ENCODE data around the gene NBR1.
"Not testable (repeated sequence)": the region's sequence is repeated elsewhere in the genome, so short reads cannot be mapped to it uniquely, and the experiment has no call there.

NBR1 gene

DNA sequence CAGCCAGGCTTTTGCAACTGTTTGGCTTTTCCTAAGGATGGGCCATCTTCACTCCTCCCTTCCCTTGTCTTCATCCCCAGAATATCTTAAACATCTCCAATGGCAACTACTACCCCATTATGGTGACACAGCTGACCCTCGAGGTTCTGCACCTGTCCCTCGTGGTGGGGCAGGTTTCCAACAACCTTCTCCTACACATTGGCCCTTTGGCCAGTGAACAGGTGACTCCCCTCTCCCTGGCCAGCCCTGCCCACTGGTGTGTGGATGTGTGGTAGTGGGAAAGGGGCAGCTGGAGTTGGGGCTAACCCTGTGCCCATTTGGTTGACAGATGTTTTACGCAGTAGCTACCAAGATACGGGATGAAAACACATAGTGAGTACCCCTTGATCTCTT is 45.4 kb downstream of the NBR1 start:
- no peak for DNase-seq
- TF ChIP-seq POLR2A (IDR thresholded peaks at IDR 0.05; ENCODE audit: low read length) = no peak
- no peak for TF ChIP-seq GATA1 (IDR thresholded peaks at IDR 0.05; ENCODE audit: low read depth, low read length)

- DNase-seq = no peak
- no peak for TF ChIP-seq GATA1 (IDR thresholded peaks at IDR 0.05; ENCODE audit: low read depth, low read length)
Observed at GRCh38 chr17:43216762-43217613, 46.0 kb downstream of the NBR1 start.

DNA sequence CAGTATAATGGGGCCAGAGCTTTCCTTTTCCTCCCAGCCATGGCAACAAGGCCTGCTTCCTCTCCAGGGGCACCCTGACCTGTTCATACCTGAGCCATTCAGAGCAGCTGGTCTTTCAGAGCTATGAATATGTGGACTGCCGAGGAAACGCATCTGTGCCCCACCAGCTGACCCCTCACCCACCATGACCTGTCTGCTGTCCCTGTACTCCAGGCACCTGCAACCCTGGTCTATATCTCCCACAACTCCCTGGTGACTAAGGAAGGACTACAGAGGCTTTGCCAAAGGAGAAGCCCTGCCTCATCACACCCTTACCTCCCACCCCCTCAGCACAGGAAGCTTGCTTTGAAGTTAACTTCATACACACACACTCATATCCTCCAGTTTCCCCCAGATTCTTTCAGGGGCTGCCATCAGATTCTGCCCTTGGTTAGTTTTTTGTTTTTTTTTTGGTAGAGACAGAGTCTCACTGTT is 46.6 kb downstream of the NBR1 start:
- DNase-seq = no peak
- TF ChIP-seq POLR2A (IDR thresholded peaks at IDR 0.05; ENCODE audit: low read length) = no peak
- TF ChIP-seq GATA1 (IDR thresholded peaks at IDR 0.05; ENCODE audit: low read depth, low read length) = no peak

- TF ChIP-seq POLR2A (IDR thresholded peaks at IDR 0.05; ENCODE audit: low read length) (no peak), GATA1 (IDR thresholded peaks at IDR 0.05; ENCODE audit: low read depth, low read length) (no peak)
- DNase-seq = no peak
Observed at GRCh38 chr17:43219001-43219400, 48.0 kb downstream of the NBR1 start.

GRCh38 chr17:43219746-43220380 is 48.8 kb downstream of the NBR1 start:
- TF ChIP-seq GATA1 (IDR thresholded peaks at IDR 0.05; ENCODE audit: low read depth, low read length) = no peak
- TF ChIP-seq POLR2A (IDR thresholded peaks at IDR 0.05; ENCODE audit: low read length) = no peak
- no peak for DNase-seq

DNA sequence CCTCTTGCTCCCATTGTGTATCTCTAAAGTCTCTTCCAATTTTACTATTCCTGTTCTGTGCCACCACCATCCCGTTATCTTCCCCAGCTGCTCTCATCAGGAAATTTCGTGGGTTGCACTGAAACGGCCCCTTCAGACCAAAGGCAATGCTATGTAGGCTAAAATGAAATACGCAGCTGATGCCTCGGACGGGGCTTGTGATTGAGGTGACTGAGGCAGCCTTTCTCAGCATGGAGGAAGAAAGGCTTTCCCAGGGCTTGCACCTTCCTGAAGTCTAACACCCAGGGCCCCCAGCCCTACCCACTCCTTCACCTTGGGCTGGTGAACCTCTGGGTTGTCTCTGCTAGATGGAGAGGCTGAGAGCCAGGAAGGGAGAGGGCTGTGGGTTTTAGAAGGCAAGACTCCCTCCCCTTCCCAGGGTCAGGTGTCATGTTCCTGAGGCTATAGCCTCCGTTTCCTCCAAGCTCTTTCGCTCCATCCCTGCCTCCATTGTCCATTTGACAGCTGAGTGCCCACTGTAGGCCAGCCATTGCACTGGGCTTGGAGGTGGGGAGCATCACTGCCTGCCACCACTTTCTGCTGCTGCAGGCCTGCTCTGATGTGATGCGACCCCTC is 49.6 kb downstream of the NBR1 start:
- no peak for DNase-seq
- TF ChIP-seq GATA1 (IDR thresholded peaks at IDR 0.05; ENCODE audit: low read depth, low read length) (no peak), POLR2A (IDR thresholded peaks at IDR 0.05; ENCODE audit: low read length) (no peak)

GRCh38 chr17:43224146-43224705 is 53.2 kb downstream of the NBR1 start:
- no peak for DNase-seq
- TF ChIP-seq GATA1 (IDR thresholded peaks at IDR 0.05; ENCODE audit: low read depth, low read length) = no peak
- no peak for TF ChIP-seq POLR2A (IDR thresholded peaks at IDR 0.05; ENCODE audit: low read length)

- TF ChIP-seq GATA1 (IDR thresholded peaks at IDR 0.05; ENCODE audit: low read depth, low read length) (no peak), POLR2A (IDR thresholded peaks at IDR 0.05; ENCODE audit: low read length) (no peak)
- DNase-seq = no peak
Observed at GRCh38 chr17:43226393-43226792, 55.4 kb downstream of the NBR1 start.

DNA sequence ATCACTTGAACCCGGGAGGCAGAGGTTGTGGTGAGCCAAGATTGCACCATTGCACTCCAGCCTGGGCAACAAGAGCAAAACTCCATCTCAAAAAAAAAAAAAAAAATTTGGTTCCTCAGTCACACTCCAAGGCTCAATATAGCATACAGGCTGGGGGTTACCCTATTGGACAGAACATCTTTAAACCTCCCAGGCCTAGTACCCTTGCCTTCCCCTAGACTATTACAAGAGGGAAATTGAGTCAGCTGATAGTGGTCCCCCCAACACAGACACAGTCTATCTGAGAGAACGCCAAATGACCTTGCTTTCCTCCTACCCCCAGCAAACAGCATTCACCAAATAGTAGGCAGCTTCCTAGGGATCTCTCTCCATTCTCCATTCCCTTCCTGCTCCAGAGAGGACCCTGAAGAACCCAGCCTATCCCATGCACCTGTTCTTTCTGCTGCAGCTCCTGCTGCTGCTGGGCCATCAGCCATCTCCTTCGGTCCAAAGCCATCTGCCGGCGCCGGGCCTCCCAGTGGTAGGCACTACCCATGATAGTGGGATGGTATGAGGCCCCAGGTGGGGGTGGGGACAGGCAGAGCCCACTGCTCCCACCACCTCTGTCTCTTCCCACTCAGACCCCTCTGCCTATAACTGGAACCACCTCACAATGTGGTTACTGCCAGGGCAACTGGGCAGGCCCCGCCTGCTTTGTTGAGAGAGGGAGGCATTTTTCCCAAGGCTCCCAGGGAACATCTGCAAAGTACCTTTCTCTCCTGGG is 57.2 kb downstream of the NBR1 start, which contains the start of gene CCDC200:
Gene CCDC200 (minus strand): TSS at position 604 of the 763 bp plus-strand sequence. CDS start 69 bp downstream, at position 535.
- DNase-seq = not testable (repeated sequence)

GRCh38 chr17:43231205-43232020 is 60.4 kb downstream of the NBR1 start:
- DNase-seq = not testable (repeated sequence)

DNA sequence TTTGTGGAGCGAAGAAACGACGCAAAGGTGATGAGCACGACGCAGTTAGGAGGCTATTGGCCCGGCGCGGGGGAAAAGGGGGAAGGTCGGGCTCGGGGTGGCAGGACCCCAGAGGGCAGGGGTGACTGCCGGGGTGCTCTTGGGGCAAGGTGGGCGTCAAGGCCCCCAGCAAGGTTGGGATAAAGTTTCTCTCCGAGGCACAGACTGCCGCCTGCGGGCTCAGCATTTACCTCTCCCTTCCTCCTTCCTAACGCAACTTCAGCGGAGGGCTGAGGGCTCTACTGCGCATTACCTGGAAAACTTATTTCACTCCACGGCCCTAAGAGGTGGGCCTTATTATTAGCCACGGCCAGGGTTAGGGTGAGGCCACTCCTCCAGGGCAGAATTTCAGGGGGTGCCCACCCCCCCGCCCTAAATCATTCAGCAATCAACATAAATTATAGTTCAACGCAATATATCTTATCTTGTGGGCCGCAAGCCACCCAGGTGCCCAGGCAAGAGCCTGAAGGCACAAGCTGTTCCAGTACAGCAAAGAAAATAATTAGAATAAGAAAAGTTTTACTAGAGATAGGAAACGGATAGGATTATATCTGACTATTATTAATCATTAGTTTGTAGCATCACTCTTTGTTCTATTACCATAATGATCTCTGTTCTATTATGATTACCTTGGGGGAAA is 61.1 kb downstream of the NBR1 start:
- DNase-seq = not testable (repeated sequence)

DNA sequence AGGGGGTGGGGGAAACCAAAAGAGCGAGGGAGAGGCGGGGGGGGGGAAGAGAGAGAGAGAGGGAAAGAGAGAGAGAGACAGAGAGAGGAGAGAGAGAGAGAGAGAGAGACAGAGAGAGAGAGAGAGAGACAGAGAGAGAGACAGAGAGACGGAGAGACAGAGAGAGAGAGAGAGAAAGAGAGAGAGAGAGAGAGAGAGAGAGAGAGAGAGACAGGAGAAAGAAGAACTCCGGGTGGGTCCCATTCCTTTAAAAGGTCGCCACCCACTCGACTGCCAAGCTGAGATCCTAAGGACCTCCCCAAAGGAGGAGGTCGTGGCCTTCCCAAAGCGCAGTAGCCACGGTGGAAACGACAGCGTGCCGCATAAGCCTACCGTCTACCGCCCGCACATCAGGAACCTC is 62.2 kb downstream of the NBR1 start:
- not testable (repeated sequence) for DNase-seq

GRCh38 chr17:43233877-43234276 is 62.9 kb downstream of the NBR1 start, which contains the start of gene RNU2-1:
TSS of gene RNU2-1 (minus strand) at chr17:43233977.
- DNase-seq = not testable (repeated sequence)

- DNase-seq = not testable (repeated sequence)
Observed at GRCh38 chr17:43239597-43239996, 68.6 kb downstream of the NBR1 start.

DNA sequence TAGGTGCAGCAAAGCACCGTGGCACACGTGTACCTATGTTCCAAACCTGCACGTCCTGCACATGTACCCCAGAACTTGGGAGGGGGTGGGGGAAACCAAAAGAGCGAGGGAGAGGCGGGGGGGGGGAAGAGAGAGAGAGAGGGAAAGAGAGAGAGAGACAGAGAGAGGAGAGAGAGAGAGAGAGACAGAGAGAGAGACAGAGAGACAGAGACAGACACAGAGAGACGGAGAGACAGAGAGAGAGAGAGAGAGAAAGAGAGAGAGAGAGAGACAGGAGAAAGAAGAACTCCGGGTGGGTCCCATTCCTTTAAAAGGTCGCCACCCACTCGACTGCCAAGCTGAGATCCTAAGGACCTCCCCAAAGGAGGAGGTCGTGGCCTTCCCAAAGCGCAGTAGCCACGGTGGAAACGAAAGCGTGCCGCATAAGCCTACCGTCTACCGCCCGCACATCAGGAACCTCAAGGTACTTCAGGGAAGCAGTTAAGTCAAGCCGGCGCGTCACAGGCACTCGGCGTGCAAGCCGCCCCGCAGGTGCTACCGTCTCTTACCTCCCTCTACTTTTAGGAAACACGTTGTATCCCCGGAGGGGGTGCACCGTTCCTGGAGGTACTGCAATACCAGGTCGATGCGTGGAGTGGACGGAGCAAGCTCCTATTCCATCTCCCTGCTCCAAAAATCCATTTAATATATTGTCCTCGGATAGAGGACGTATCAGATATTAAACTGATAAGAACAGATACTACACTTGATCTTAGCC is 69.8 kb downstream of the NBR1 start:
- DNase-seq = not testable (repeated sequence)

DNA sequence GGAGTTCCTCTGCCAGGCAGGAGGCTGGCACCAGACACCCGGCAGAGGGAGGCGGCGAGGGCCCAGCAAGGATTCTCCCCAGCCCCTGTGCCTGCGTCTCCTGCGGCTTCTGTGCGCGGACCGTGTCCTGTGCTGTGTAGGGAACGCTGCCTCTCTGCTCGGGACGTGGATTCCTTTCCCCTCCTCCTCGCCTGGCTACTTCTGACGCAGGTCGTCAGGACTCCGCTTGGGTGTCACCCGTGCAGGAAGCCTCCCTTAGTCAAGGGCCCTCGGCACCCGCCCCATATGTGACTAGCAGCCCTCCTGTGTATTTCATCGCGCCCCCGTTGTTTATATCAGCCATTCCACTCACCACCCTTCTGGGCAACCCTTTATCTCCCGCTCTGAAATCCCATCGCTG is 75.4 kb downstream of the NBR1 start:
- DNase-seq = not testable (repeated sequence)

All from erythroblast (primary cell).